ENCODE results near the gene TMCC2.
"Not testable (repeated sequence)": the region's sequence is repeated elsewhere in the genome, so short reads cannot be mapped to it uniquely, and the experiment has no call there.

The TMCC2 gene

GRCh38 chr1:205287076-205287475, 59.3 kb downstream of the TMCC2 start:
- in situ Hi-C loops (cut with HindIII; ENCODE audit: low pct_unique_long_range_greater_than_20kb, low sequenced_read_pairs), result no loop called here
- TF ChIP-seq JUND (IDR thresholded peaks at IDR 0.05; ENCODE audit: low read depth), result no peak
- no peak for DNase-seq (ENCODE audit: low read depth in 1 of 2, low spot score in 1 of 2)

GRCh38 chr1:205287767-205288559, 60.2 kb downstream of the TMCC2 start:
- no peak for TF ChIP-seq JUND (IDR thresholded peaks at IDR 0.05; ENCODE audit: low read depth)
- peak in 1 of 2 experiments; percentile 44 for DNase-seq (ENCODE audit: low read depth in 1 of 2, low spot score in 1 of 2)
- in situ Hi-C loops (cut with HindIII; ENCODE audit: low pct_unique_long_range_greater_than_20kb, low sequenced_read_pairs), result no loop called here

- DNase-seq (ENCODE audit: low read depth in 1 of 2, low spot score in 1 of 2), result no peak
- in situ Hi-C loops (cut with HindIII; ENCODE audit: low pct_unique_long_range_greater_than_20kb, low sequenced_read_pairs), result no loop called here
- TF ChIP-seq JUND (IDR thresholded peaks at IDR 0.05; ENCODE audit: low read depth), result no peak
Measured at GRCh38 chr1:205291596-205291995, 63.9 kb downstream of the TMCC2 start.

- no peak for TF ChIP-seq JUND (IDR thresholded peaks at IDR 0.05; ENCODE audit: low read depth)
Measured at GRCh38 chr1:205293350-205294074, 65.8 kb downstream of the TMCC2 start.

GRCh38 chr1:205294175-205294917, 66.6 kb downstream of the TMCC2 start:
- in situ Hi-C loops (cut with HindIII; ENCODE audit: low pct_unique_long_range_greater_than_20kb, low sequenced_read_pairs), result no loop called here
- TF ChIP-seq JUND (IDR thresholded peaks at IDR 0.05; ENCODE audit: low read depth), result no peak
- no peak for DNase-seq (ENCODE audit: low read depth in 1 of 2, low spot score in 1 of 2)

More at GRCh38 chr1:205293350-205294074, 65.8 kb downstream of the TMCC2 start:
- DNase-seq (ENCODE audit: low read depth in 1 of 2, low spot score in 1 of 2), result no peak
- in situ Hi-C loops (cut with HindIII; ENCODE audit: low pct_unique_long_range_greater_than_20kb, low sequenced_read_pairs), result no loop called here

GRCh38 chr1:205294934-205295333, 67.2 kb downstream of the TMCC2 start:
- no peak for DNase-seq (ENCODE audit: low read depth in 1 of 2, low spot score in 1 of 2)
- no peak for TF ChIP-seq JUND (IDR thresholded peaks at IDR 0.05; ENCODE audit: low read depth)
- in situ Hi-C loops (cut with HindIII; ENCODE audit: low pct_unique_long_range_greater_than_20kb, low sequenced_read_pairs), result no loop called here

- no peak for TF ChIP-seq JUND (IDR thresholded peaks at IDR 0.05; ENCODE audit: low read depth)
- no peak for DNase-seq (ENCODE audit: low read depth in 1 of 2, low spot score in 1 of 2)
- in situ Hi-C loops (cut with HindIII; ENCODE audit: low pct_unique_long_range_greater_than_20kb, low sequenced_read_pairs), result no loop called here
Measured at GRCh38 chr1:205296154-205296553, 68.4 kb downstream of the TMCC2 start.

- in situ Hi-C loops (cut with HindIII; ENCODE audit: low pct_unique_long_range_greater_than_20kb, low sequenced_read_pairs); DNase-seq (ENCODE audit: low read depth in 1 of 2, low spot score in 1 of 2): not testable (repeated sequence)
Measured at GRCh38 chr1:205297546-205298177, 69.9 kb downstream of the TMCC2 start.

- no peak for DNase-seq (ENCODE audit: low read depth in 1 of 2, low spot score in 1 of 2)
- in situ Hi-C loops (cut with HindIII; ENCODE audit: low pct_unique_long_range_greater_than_20kb, low sequenced_read_pairs), result no loop called here
- no peak for TF ChIP-seq JUND (IDR thresholded peaks at IDR 0.05; ENCODE audit: low read depth)
Measured at GRCh38 chr1:205298191-205298994, 70.6 kb downstream of the TMCC2 start.

GRCh38 chr1:205300149-205300548, 72.4 kb downstream of the TMCC2 start:
- no peak for DNase-seq (ENCODE audit: low read depth in 1 of 2, low spot score in 1 of 2)
- no peak for TF ChIP-seq JUND (IDR thresholded peaks at IDR 0.05; ENCODE audit: low read depth)
- in situ Hi-C loops (cut with HindIII; ENCODE audit: low pct_unique_long_range_greater_than_20kb, low sequenced_read_pairs), result no loop called here

- TF ChIP-seq JUND (IDR thresholded peaks at IDR 0.05; ENCODE audit: low read depth), result no peak
- in situ Hi-C loops (cut with HindIII; ENCODE audit: low pct_unique_long_range_greater_than_20kb, low sequenced_read_pairs), result no loop called here
- peak in 1 of 2 experiments; percentile 85 for DNase-seq (ENCODE audit: low read depth in 1 of 2, low spot score in 1 of 2)
Measured at GRCh38 chr1:205301205-205301821, 73.6 kb downstream of the TMCC2 start.
